DOHH2 (cell line): ENCODE measurements around the gene DDR2.

Experiments used
- H3F3A ChIP-seq: fragments of 200-600 bp; sonication (generic), shearing (Covaris generic); 2 replicates; pipeline ENCODE4 v1.6.0; 2016; ENCODE audit warnings: antibody characterized with exemption, mild to moderate bottlenecking; ENCODE audit not compliant: control insufficient read depth, insufficient read depth
- H3K27ac ChIP-seq: fragments of 200-600 bp; sonication (generic); 2 replicates; pipeline ENCODE4 v1.5.1; 2014; ENCODE audit warnings: low read depth, mild to moderate bottlenecking, low read length, moderate library complexity
- H3K27me3 ChIP-seq: fragments of 200-600 bp; sonication (generic); 2 replicates; pipeline ENCODE4 v1.6.1; 2014; ENCODE audit warnings: mild to moderate bottlenecking, low read length, mixed read lengths; ENCODE audit not compliant: control insufficient read depth
- H3K36me3 ChIP-seq: fragments of 200-600 bp; sonication (generic); 2 replicates; pipeline ENCODE4 v1.6.1; 2014; ENCODE audit warnings: mild to moderate bottlenecking, low read length, moderate library complexity, mixed read lengths; ENCODE audit not compliant: control insufficient read depth
- H3K4me1 ChIP-seq: fragments of 200-600 bp; sonication (generic); 2 replicates; pipeline ENCODE4 v1.6.1; 2014; ENCODE audit warnings: mild to moderate bottlenecking, low read length, mixed read lengths; ENCODE audit not compliant: control insufficient read depth
- H3K4me2 ChIP-seq: fragments of 200-600 bp; sonication (generic); 2 replicates; pipeline ENCODE4 v1.6.0; 2014; ENCODE audit warnings: mild to moderate bottlenecking, low read length, moderate library complexity
- H3K4me3 ChIP-seq: fragments of 200-600 bp; sonication (generic); 2 replicates; pipeline ENCODE4 v1.5.1; 2014; ENCODE audit warnings: mild to moderate bottlenecking, low read length, mixed read lengths
- H3K79me2 ChIP-seq: fragments of 200-600 bp; sonication (generic); 2 replicates; pipeline ENCODE4 v1.6.1; 2014; ENCODE audit warnings: mild to moderate bottlenecking, low read length, mixed read lengths; ENCODE audit not compliant: control insufficient read depth
- H3K9me2 ChIP-seq: fragments of 200-600 bp; sonication (generic); replicated peaks from 2 replicates; pipeline ENCODE4 v1.6.1; 2014; ENCODE audit warnings: mild to moderate bottlenecking, low read length, mixed read lengths; ENCODE audit not compliant: control insufficient read depth
- H3K9me3 ChIP-seq: fragments of 200-600 bp; sonication (generic); 2 replicates; pipeline ENCODE4 v1.6.1; 2014; ENCODE audit warnings: antibody characterized with exemption, low read length, mixed read lengths; ENCODE audit not compliant: control insufficient read depth, insufficient read depth
- H4K20me1 ChIP-seq: fragments of 200-600 bp; sonication (generic); 2 replicates; pipeline ENCODE4 v1.6.0; 2014; ENCODE audit warnings: low read depth, mild to moderate bottlenecking, antibody characterized with exemption, low read length, moderate library complexity; ENCODE audit not compliant: control insufficient read depth, insufficient read depth
- EZH2phosphoT487 ChIP-seq: fragments of 200-600 bp; sonication (generic); IDR thresholded peaks from 2 replicates; pipeline ENCODE4 v1.6.1; 2017; ENCODE audit warnings: borderline replicate concordance, mild to moderate bottlenecking, antibody characterized with exemption, low read length, moderate library complexity, mixed read lengths
- TF ChIP-seq, protein P1 (sequence below): fragments of 200-600 bp; sonication (generic); IDR thresholded peaks from one replicate; pipeline ENCODE4 v1.5.1; 2014; ENCODE audit warnings: antibody characterized with exemption, mild to moderate bottlenecking, low read depth, low read length; ENCODE audit not compliant: poor library complexity, severe bottlenecking

Gene DDR2

DNA sequence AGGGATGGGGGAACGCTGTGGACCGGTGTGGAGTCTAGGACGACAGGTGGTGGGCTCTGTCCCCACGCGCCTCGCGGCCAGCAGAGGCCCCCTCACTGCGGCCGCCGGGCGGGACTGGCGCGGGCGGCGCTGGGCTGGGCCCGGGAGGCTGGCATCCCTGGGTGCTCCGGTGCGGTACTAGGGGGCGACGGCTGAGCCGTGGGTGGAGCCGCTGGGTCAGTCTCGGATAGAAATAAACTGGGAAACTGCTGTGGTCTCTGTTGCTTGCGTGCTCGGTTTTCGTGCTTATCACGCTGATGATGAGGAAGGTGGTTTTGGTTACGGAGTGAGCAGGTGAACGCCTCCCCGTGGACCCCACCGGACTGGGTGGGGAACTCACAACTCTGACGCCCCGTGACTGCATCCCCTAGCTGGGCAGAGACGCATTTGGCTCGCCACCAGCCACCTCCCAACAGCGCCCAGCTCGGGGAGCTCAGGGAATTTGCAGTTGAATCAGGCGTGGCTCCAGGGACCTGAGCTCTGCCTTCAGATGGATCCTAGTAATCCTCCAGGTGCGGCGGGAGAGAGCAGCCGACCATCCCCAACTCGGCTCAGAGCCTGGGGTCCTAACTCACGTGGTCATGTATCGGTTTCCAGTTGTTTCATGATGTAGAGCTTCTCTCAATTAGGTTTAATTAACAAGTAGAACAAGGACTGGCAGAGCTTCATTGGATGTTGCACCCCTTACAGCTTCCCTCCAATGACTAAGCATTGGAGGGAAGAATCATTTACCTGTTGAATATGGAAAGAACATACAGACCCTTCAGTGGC lies 190.3 kb downstream of the DDR2 start:
- no peaks in the 10 kb centered on the region for H3K4me1 ChIP-seq
- no peaks in the 10 kb centered on the region for H3K9me2 ChIP-seq
- H3K36me3 ChIP-seq, result no peaks in the 10 kb centered on the region
- no peak for TF ChIP-seq EZH2phosphoT487
- no peak overlapping the region for H3K4me2 ChIP-seq
- no peaks in the 10 kb centered on the region for H4K20me1 ChIP-seq
- no peak overlapping the region for H3K27ac ChIP-seq
- no peaks in the 10 kb centered on the region for H3K79me2 ChIP-seq
- H3K4me3 ChIP-seq, result no peak overlapping the region
- H3K9me3 ChIP-seq, result no peaks in the 10 kb centered on the region
- H3K27me3 ChIP-seq, result peaks cover 9% of the 10 kb centered on the region; the same call in 1 of the 2 replicates
- no peaks in the 10 kb centered on the region for H3F3A ChIP-seq

DNA sequence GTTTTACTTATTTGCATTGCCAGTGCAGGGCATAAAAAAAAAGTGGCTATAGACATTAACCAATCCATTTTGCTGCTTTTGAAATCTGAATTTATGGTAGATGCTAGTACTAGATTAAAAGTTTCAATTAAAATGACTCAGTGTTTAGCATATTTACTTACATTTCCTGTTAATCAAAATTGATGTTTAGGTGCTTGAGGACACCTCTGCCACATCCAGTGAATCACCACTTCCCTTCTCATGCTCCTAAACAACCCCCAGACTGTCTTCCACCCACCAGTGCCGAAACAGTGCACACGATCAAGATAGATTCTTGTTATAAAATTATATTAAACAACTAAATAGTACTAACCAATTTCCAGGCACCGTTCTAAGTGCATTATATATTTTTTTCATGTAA lies 191.0 kb downstream of the DDR2 start:
- Histone ChIP-seq H3K36me3 (no peaks in the 10 kb centered on the region), H3F3A (no peaks in the 10 kb centered on the region), H4K20me1 (no peaks in the 10 kb centered on the region), H3K79me2 (no peaks in the 10 kb centered on the region), H3K9me2 (no peaks in the 10 kb centered on the region), H3K4me2 (no peak overlapping the region), H3K27me3 (peaks cover 9% of the 10 kb centered on the region; the same call in 1 of the 2 replicates), H3K27ac (no peak overlapping the region), H3K4me3 (no peak overlapping the region), H3K4me1 (no peaks in the 10 kb centered on the region), H3K9me3 (no peaks in the 10 kb centered on the region)
- TF ChIP-seq, protein P1, sequence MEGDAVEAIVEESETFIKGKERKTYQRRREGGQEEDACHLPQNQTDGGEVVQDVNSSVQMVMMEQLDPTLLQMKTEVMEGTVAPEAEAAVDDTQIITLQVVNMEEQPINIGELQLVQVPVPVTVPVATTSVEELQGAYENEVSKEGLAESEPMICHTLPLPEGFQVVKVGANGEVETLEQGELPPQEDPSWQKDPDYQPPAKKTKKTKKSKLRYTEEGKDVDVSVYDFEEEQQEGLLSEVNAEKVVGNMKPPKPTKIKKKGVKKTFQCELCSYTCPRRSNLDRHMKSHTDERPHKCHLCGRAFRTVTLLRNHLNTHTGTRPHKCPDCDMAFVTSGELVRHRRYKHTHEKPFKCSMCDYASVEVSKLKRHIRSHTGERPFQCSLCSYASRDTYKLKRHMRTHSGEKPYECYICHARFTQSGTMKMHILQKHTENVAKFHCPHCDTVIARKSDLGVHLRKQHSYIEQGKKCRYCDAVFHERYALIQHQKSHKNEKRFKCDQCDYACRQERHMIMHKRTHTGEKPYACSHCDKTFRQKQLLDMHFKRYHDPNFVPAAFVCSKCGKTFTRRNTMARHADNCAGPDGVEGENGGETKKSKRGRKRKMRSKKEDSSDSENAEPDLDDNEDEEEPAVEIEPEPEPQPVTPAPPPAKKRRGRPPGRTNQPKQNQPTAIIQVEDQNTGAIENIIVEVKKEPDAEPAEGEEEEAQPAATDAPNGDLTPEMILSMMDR, result no peak
- no peak for TF ChIP-seq EZH2phosphoT487

DNA sequence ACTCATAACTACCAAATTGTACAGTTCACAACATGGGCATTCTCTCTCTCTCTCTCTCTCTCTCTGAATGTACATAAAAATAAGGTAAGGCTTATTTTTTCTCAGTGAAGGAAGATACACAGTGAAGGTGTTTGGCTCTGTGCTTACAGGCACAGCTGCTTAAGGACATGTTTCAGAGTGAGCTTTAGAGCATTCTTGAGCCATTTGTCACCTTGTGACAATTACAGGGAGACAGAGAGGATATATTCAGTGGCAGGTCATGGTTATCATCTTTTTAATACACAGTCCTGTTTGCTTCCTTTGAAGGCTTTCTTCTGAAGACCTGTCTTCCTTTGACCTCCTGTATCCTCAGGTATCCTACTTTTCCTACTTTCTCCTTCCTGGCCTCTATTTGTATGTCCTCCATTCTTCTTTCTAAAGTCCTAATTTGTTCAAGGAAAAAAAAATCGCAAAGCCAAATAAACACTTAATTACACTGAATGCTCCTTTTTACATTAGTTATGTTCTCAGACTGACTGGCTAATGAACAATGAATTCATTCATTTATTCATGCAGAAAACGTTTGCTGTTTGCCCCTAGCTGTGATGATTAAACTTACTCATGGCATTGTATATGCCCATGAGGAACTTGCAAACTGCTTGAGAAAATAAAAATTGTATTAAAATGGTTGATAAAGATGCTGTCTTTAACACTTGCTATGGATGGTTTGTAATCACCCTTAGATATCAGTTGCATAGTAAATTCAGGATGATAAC lies 191.7 kb downstream of the DDR2 start:
- TF ChIP-seq, protein P1, result no peak
- TF ChIP-seq EZH2phosphoT487, result no peak
- Histone ChIP-seq H3K4me2 (no peak overlapping the region), H3K27ac (no peak overlapping the region)

DNA sequence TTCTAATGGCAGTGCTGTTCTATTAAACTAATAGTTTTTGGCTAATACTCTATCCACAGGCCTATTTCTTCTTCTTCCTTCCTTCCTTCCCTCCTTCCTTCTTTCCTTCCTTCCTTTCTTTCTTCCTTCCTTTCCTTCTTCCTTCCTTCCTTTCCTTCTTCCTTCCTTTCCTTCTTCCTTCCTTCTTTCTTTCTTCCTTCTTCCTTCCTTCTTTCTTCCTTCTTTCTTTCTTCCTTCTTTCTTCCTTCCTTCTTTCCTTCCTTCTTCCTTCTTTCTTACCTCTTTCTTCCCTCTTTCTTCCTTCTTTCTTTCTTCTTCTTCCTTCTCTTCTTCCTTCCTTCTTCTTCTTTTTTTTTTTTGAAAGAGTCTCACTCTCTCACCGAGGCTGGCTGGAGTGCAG lies 197.0 kb downstream of the DDR2 start:
- Histone ChIP-seq H3K27me3 (peaks cover 4% of the 10 kb centered on the region; the same call in 1 of the 2 replicates), H3K4me1 (no peaks in the 10 kb centered on the region), H3K4me3 (no peak overlapping the region), H3K79me2 (no peaks in the 10 kb centered on the region), H3K27ac (no peak overlapping the region), H3K9me2 (no peaks in the 10 kb centered on the region), H3K36me3 (no peaks in the 10 kb centered on the region), H4K20me1 (no peaks in the 10 kb centered on the region), H3F3A (no peaks in the 10 kb centered on the region), H3K4me2 (no peak overlapping the region), H3K9me3 (no peaks in the 10 kb centered on the region)
- no peak for TF ChIP-seq EZH2phosphoT487
- TF ChIP-seq, protein P1, result no peak

More for the DNA sequence above, 191.7 kb downstream of the DDR2 start:
- H3K4me1 ChIP-seq, result no peaks in the 10 kb centered on the region
- H3K9me3 ChIP-seq, result no peaks in the 10 kb centered on the region
- no peaks in the 10 kb centered on the region for H3K9me2 ChIP-seq
- no peaks in the 10 kb centered on the region for H3F3A ChIP-seq
- H3K79me2 ChIP-seq, result no peaks in the 10 kb centered on the region
- H3K4me3 ChIP-seq, result no peak overlapping the region
- no peaks in the 10 kb centered on the region for H4K20me1 ChIP-seq
- H3K36me3 ChIP-seq, result no peaks in the 10 kb centered on the region
- H3K27me3 ChIP-seq, result peaks cover 9% of the 10 kb centered on the region; the same call in 1 of the 2 replicates
